Measurements from ENCODE around the gene ICA1.

ICA1 gene

DNA sequence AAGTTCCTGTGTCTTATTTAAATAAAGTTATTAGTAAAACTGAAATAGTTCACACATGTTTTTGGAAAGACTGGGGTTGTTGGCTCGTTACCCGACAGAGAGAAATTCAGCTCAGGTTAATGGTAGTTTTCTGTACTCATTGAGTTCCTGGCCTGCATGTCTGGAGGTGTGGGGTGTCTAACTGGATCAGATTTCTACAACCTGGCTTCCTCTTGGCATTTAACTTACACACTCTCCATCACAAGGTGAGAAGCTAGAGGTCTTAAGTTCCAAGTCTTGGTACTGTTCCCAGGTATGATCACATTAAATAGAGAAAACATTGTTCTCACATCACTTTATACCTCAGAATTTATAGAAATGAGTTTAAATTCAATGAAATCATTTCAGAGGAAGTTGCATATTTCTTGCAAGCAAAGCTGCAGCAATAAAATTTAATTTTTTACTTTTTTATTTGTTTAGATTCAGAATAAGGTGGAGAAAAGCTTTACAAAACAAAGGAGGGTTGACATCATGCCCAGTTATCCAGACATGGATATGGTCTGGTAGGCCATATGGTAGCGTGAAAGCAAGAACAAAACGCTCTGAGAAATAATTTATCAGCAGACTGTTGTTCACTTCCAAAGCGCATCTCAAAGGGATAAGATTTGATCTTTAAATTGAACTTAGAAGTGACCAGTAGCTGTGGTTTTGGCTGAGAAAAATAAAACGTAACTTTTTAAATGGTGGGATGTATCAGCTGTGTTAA is 172.8 kb downstream of the ICA1 start:
- TF ChIP-seq CTCF (IDR thresholded peaks at IDR 0.05; ENCODE audit: low read depth, low read length, missing control alignments) = no peak
- no peak for DNase-seq (ENCODE audit: extremely low read depth, low read depth)
- no peak overlapping the region for H3K4me3 ChIP-seq (replicated peaks; ENCODE audit: low read depth, low read length)

- TF ChIP-seq CTCF (IDR thresholded peaks at IDR 0.05; ENCODE audit: low read depth, low read length, missing control alignments) = no peak
- no peak for DNase-seq (ENCODE audit: extremely low read depth, low read depth)
- H3K4me3 ChIP-seq (replicated peaks; ENCODE audit: low read depth, low read length) = no peak overlapping the region
These were observed 175.7 kb downstream of the ICA1 start for GRCh38 chr7:8086239-8086638.

DNA sequence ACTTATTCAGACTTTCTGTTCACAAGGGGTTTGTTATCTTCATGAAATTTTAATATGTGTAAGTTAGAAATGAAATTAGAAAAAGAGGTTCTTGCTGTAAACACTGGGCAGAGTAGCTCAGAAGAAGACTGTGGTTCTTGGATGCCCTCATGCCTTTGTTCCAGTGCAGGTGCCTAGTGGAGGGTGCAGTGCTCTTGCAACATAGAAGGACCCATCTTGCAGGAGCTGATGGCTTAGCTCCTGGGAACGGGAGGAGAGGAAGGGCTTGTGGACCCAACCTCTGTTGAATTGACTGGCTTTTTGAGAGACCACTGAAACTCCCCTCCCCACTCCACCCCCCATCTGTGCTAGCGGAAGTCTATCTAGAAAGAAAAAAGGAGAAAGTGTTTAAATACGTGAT is 176.5 kb downstream of the ICA1 start:
- H3K4me3 ChIP-seq (replicated peaks; ENCODE audit: low read depth, low read length) = no peak overlapping the region
- TF ChIP-seq CTCF (IDR thresholded peaks at IDR 0.05; ENCODE audit: low read depth, low read length, missing control alignments) = no peak
- DNase-seq (ENCODE audit: extremely low read depth, low read depth) = no peak

GRCh38 chr7:8084836-8085235 is 177.1 kb downstream of the ICA1 start:
- TF ChIP-seq CTCF (IDR thresholded peaks at IDR 0.05; ENCODE audit: low read depth, low read length, missing control alignments) = no peak
- DNase-seq (ENCODE audit: extremely low read depth, low read depth) = no peak
- no peak overlapping the region for H3K4me3 ChIP-seq (replicated peaks; ENCODE audit: low read depth, low read length)

DNA sequence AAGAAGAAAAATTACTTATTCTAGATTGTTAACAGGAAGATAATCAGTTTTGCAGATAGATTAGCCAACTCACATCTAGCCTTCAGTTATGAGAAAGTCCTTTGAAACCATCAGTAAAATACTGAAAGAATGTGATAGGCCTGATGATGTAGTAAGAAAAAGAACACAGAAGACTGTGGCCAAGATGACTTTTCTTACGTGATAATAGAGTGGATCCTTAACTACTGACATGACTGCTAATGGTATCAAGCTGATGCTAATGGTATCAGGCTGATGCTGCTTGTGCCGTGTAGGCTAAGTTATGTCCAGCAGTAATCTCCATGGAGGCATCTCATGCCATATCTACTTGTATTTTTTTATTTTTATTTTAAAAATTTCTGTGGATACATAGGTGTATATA is 179.2 kb downstream of the ICA1 start:
- TF ChIP-seq CTCF (IDR thresholded peaks at IDR 0.05; ENCODE audit: low read depth, low read length, missing control alignments) = no peak
- no peak for DNase-seq (ENCODE audit: extremely low read depth, low read depth)
- no peak overlapping the region for H3K4me3 ChIP-seq (replicated peaks; ENCODE audit: low read depth, low read length)

- no peak overlapping the region for H3K4me3 ChIP-seq (replicated peaks; ENCODE audit: low read depth, low read length)
- no peak for TF ChIP-seq CTCF (IDR thresholded peaks at IDR 0.05; ENCODE audit: low read depth, low read length, missing control alignments)
- no peak for DNase-seq (ENCODE audit: extremely low read depth, low read depth)
These were observed 183.5 kb downstream of the ICA1 start for GRCh38 chr7:8078418-8078817.

Data from HFF-Myc (cell line).